HG03103 (cell line): Measurements from ENCODE around the gene STH.

Source experiments
- ATAC-seq: cut with Tn5 transposase; IDR thresholded peaks from one replicate; pipeline ENCODE4 v1.9.1; 2021; ENCODE audit warnings: low read depth; ENCODE audit not compliant: unreplicated experiment

STH gene

DNA sequence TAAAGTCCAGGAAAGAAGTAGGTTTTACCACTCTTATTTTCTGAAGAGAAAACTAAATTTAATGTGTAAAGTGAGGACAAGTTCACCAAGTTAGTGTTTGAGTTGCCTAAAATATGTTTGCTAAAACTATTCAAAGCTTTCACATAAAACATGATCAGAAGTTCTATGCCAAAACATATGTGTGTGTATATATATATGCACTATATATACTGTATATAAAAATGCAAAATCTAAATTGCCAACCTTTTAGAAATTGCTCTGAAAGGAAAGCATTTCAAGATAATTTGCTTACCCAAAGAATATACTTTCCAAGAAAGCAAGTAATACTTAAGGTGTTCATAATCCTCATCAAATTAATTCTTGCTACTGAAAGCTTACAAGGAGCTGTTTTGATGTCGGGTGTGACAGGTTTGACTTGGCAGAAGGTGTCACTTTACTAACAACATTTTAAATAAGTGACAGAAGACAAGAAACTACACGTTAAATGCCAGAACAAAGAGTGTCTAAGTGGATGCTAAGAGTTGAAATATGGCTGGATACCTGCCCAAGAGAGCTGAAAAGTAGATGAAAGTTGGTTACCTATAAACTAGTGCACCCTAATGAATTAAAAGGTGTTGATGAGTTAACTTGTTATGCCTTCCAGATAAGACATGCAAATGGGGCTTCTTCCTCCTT, 32.3 kb upstream of the STH start:
- ATAC-seq: no peak

DNA sequence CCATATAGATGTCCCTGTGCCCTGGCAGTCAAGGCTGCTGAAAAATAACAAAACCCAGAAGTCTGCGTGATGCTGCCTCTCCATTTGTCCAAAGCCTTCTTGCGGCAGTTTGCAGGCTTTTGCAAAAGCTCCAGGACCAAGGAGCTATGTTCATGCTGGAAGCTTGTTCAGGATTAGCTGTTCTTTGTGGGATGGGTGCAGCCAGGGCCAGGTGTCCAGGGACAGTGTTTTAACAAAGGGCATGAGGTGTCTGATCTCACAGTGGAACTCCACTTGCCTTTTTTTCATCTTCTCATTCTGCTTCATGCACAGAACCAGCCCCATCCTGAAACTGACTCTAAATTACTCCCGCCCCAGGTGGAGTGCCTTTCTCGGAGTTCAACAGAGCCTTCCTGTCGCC, 31.7 kb upstream of the STH start:
- no peak for ATAC-seq

DNA sequence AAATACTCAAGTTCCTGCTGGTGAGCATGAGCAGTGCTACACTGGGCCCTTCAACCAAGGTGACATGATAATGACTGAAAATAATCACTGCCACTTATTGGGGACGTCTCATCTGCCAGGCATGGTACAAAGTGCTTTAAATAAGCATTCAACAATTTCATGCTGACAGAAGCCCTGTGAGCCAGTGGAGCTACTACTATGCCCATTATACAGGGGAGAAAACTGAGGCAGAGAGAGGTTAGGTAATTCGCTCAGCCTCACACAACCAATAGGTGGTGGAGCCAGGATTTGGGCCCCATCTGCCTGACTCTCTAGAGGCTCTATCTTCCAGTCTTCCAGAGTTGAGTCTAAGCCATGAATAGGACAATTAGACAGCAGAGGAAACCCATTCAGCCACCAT, 30.3 kb upstream of the STH start:
- ATAC-seq: no peak

DNA sequence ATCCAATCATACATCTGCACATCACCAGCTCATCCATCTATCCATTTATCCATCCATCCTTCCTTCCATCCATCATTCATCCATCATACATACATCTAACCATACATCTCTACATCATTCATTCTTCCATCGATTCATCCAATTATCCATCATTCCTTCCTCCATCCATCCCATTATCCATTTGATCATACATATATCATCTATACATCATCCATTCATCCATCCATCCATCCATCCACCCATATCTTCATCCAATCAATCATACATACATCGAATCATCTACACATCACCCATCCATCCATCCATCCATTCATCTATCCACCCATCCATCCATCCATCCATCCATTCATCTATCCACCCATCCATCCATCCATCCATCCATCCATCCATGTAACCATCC, 29.3 kb upstream of the STH start:
- ATAC-seq: no peak

DNA sequence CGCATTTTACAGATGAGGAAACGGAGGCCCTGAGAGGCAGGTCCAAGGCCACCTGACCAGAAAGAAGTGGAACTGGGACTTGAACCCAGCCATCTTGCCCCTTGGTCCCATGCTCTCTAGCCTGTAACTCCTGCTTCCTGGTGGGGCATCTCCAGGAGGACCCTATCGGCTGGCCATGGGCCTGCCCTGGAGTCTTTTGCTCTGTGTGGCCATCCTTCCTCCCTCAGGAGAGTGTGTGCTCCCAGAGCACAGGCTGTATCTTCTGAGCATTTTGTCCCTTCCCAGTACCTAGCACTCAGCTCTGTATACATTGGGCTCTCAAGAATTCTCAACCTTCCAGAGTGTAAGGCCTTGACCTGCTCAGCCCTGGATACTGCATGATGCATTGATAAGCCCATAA, 28.4 kb upstream of the STH start:
- ATAC-seq: no peak

DNA sequence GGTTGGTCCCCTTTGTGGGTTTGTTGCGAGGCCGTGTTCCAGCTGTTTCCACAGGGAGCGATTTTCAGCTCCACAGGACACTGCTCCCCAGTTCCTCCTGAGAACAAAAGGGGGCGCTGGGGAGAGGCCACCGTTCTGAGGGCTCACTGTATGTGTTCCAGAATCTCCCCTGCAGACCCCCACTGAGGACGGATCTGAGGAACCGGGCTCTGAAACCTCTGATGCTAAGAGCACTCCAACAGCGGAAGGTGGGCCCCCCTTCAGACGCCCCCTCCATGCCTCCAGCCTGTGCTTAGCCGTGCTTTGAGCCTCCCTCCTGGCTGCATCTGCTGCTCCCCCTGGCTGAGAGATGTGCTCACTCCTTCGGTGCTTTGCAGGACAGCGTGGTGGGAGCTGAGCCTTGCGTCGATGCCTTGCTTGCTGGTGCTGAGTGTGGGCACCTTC, 27.3 kb upstream of the STH start:
- ATAC-seq: no peak

DNA sequence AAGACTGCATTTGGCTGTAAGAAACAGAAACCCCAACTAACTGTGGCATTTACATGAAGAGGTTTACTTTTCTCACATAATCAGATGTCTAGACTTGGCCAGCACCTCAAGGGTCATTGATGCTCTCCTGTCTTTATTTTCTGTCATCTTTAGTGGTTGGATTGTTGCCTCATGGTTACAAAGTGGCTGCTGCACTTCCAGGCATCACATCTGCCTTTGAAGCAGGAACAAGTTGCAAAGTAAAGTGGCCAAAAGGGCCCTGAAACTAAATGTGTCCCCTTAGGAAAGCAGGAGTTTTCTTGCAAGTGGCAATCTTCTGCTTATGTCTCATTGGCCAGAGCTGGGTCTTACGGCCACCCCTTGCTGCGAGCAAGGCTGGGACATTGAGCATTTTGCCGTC, 26.5 kb upstream of the STH start:
- ATAC-seq: no peak

DNA sequence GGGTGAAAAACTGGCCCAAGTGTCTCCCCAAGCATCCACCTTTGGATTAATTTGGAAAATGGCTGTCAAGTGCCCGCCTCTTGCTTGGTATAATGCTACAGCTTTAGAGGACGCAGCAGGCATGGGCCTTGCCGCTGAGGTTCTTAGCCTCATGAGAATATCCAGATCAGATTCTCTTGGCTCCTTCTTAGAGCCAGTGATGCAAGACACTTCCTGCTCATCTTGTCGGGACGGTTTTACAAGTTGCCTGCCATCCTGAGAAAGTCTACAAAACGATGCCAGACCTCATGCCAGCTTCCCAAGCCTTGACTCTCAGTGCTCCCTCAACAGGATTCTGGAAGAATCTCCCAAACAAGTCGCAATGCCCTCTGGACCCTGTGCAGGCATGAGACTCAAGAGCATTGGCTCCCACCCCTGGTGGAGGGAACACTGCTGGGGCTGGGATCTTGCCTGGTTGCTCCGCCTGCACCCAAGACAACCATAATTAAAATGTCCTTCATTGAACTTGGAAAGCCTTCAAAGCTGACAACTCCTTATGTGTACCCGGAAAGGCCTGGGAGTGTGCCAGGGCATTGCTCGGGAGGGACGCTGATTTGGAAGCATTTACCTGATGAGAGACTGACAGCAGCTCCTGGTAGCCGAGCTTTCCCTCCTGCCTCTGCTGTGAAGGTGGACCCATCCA, 25.8 kb upstream of the STH start:
- no peak for ATAC-seq

DNA sequence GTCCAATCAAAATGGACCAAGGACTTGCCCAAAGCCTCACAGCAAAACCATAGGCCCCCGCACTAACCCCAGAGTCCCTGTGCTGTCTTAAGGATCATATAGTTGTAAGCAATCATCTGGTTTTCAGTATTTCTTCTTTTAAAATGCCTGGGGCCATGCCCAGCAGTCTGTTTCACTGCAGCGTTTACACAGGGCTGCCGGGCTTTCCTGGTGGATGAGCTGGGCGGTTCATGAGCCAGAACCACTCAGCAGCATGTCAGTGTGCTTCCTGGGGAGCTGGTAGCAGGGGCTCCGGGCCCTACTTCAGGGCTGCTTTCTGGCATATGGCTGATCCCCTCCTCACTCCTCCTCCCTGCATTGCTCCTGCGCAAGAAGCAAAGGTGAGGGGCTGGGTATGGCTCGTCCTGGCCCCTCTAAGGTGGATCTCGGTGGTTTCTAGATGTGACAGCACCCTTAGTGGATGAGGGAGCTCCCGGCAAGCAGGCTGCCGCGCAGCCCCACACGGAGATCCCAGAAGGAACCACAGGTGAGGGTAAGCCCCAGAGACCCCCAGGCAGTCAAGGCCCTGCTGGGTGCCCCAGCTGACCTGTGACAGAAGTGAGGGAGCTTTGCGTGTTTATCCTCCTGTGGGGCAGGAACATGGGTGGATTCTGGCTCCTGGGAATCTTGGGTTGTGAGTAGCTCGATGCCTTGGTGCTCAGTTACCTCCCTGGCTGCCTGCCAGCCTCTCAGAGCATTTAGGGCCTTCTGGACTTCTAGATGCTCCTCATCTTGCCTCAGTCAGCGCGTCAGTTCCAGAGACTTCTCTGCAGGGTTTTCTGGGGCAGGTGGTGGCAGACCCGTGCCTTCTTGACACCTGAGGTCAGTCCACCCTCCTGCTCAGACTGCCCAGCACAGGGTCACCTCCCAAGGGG, 24.8 kb upstream of the STH start:
- ATAC-seq: no peak

DNA sequence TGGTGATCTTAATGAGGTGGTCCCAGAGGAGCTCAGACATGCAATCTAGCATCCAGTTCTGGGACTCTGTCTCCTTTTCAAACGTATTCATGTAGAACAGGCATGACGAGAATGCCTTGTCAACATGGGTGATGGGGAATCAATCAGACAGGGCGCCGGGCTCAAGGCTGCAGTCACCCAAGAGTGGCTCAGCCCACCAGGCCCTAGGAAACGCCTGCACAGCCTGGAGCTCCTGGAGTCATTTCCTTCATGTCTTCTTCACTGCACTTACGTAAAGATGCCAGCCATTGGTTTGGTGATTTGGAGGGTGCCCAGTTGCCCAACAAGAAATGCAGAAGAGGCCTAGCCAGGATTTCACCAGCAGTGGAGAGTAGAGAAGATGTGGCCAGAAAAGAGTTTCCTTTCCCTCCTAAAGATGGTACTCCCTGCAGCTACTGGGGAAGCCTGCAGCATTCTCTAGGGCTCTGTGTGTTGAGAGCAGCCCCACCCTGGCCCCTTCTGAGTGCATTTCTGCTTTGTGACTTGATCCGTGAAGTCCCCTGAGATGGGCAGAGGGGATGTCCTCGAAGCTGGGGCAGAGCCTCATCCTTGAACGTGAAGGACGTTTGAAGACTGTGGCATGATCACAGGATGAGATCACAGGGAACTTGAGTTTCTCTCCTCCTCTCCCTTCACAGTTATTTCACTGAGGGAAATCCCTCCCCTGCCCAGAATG, 24.0 kb upstream of the STH start:
- ATAC-seq: no peak

DNA sequence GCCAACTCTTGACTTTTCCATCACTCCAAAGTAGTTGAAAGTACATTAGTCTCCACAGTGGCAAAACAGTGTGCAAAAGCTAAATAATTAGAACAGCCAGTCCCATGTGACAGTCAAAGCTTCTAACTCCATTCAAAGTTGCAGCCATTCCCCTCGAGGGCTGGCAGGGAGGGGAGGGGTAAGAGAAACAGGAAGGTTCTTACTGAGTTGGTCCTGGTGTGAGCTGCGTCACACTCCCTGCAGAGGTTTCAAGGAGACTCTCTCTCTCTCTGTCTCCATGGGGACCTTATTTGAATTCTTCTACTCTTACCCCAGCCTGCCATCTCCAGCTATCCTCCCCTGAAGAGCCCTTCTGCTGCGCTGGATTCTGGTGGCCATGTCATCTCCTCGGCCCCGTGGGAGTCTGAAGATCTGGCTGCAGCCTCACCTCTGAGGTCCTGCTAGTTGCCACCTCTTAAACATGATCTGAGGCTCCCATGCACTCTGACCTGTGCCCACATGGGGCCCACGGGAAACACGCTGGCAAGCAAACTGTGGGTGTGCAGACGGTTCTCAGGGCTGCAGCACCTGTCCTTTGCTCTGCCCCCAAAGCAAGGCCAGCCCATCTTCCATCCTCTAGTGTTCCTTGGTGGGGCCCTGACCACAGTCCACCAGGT, 23.3 kb upstream of the STH start:
- no peak for ATAC-seq

DNA sequence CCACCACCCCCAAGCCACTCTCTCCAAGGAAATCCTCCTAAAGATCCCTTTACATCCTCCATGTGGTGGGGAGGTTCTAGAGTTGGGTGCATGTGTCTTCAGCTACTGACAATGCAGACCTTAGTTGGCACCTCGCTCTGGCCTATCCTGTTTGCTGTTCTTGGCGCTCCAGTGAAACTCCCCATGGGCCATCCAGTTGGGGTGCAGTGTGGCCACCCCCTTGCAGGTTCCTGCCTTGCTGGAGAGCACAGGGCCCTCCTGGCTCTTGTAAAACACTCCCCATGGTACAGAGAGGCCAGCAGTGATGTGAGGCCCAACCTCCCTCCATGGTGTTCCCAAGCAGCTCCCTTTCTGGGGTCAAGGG, 22.7 kb upstream of the STH start:
- no peak for ATAC-seq

DNA sequence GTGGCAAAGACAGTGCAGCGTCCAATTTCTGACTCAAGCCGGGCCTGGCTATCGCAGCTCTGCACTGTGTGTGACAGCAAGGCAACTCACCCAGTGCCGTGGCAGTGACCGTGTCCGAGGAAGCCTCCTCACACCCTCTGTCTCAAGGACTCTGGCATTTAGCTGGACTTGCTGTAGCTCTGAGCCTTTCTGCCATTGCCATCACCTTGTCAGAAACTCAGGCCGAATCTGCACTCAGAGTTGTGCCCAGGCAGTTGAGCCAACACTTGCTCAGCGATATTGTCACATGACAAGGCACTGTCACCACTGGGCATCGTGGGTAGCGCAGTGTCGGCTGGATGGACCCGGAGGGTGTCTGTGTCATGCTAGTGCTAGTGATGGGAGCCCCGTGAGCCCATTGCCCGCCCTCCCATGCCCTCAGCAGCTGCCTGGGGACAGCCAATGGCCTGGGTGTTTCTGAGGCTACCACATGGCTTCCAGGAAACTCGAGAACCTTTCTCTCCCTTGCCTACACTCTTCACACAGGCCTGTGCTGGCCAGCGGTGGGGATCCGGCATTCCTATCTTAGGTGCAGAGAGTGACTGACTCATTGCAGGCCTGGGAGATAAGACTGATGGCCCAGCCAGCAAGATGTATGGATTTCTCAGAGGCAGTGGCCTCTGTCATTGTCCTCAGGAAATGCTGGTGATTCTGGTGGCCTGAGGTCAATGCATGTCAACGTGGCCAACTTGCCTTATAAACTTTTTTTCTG, 22.1 kb upstream of the STH start:
- ATAC-seq: no peak

DNA sequence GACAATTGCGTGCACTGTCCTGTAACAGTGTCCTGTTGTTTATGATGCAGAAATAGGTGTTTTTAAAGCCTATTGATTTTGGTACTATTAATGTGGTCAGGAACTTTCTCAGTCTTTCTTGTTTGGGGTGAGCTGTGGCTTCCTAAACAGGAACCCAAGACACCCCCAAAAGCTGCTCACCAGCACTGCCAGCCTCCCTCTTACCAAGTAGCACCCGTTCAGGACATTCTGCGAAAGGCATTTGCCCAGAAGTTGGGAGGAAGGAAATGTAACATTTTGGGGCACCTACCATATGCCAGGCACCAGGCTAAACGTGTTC, 21.6 kb upstream of the STH start:
- no peak for ATAC-seq

DNA sequence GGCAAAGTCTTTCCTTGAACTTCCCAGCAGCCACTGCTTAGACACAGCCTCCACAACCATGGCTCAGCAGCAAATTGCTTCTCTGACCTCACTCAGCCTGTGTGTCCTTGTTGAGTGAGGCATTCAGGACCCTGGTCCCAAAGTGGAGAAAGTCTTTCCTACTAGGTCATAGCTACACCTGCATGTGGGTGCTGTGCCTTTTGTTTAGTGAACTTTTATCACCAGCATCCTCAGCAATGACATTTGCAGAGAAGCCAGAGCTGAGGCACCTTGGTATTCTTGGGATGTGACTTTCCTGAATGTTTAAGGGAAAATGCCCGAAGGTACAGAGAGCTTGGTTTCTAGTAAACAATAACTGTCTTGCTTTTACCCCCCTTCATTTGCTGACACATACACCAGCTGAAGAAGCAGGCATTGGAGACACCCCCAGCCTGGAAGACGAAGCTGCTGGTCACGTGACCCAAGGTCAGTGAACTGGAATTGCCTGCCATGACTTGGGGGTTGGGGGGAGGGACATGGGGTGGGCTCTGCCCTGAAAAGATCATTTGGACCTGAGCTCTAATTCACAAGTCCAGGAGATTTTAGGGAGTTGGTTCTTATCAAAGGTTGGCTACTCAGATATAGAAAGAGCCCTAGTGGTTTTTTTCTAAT, 20.9 kb upstream of the STH start:
- ATAC-seq: no peak

DNA sequence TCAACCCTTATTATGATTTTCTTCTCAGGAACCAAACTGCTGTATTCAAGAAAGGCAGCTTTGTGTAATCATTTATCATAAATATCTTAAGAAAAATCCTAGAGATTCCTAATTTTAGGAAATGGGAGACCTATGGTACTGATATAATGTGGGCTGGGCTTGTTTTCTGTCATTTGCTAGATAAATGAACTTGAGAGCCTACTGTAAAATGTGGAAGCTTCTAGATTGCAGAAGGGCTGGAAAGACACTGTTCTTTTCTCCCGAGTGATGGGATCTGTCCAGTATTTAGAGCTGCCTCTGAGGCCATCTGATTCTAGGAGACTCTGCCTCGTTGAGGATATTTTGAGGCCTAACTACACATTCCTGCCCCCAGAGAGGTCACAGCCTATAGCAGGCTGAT, 19.9 kb upstream of the STH start:
- ATAC-seq: no peak

DNA sequence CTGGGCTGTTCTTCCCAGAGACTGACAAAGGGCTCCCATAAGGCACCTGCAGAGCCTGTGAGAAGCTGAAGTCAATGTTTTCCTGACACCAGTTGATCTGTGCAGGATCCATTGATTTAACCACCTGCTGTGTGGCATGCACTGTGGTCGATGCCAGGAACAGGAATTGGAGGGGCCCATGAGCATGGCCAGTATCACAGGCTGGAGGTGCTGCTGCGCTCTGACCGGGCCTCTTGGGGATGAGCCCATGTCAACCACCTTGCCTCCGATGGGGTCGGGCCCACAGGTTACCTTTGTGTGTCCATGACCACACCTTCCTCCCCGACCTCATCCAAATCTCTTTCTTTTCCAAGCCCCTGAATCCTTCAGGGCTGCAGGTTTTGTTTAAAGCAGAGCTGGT, 18.2 kb upstream of the STH start:
- ATAC-seq: no peak

DNA sequence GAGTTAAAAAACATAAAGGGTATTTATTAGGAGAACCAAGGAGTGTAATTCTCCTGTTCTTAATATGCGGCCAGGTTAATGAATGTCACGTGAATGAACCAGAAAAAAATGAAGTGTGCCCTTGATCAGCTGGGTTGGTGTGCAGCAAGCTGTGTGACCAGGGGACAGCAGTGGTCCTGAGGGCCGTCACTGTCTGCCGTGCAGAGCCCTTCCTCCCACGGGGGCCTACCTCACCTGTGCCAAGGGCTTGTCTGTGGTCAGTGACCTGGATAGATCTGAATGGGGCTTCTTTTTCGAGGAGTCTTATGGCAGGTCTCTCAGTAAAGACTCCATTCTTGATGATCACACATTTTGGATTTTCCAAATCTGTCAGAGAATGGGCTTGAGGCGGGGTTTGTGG, 17.7 kb upstream of the STH start:
- no peak for ATAC-seq

DNA sequence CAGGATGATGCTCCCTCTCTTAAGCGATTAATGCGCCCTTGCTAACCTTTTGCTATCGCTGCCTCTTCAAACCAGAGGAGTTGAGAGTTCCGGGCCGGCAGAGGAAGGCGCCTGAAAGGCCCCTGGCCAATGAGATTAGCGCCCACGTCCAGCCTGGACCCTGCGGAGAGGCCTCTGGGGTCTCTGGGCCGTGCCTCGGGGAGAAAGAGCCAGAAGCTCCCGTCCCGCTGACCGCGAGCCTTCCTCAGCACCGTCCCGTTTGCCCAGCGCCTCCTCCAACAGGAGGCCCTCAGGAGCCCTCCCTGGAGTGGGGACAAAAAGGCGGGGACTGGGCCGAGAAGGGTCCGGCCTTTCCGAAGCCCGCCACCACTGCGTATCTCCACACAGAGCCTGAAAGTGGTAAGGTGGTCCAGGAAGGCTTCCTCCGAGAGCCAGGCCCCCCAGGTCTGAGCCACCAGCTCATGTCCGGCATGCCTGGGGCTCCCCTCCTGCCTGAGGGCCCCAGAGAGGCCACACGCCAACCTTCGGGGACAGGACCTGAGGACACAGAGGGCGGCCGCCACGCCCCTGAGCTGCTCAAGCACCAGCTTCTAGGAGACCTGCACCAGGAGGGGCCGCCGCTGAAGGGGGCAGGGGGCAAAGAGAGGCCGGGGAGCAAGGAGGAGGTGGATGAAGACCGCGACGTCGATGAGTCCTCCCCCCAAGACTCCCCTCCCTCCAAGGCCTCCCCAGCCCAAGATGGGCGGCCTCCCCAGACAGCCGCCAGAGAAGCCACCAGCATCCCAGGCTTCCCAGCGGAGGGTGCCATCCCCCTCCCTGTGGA, 16.0 kb upstream of the STH start:
- no peak for ATAC-seq
